HCT116 (cell line): ENCODE measurements around the gene HOXB2. TPM values are rescaled to one million over a fixed set of nuclear protein-coding genes. Genes with fewer than 3 reads are reported as not detected.

Experiments
- ATAC-seq: fragments of 200-7000 bp; cut with Tn5 transposase; 2 replicates; pipeline ENCODE4 v1.9.1; 2020; ENCODE audit warnings: mild to moderate bottlenecking, moderate library complexity
- BruUV-seq: library from RNA; stranded (reverse); fragments of 400-500 nt; replicated peaks from 2 replicates; lab custom pipeline; 2021; lab: Mats Ljungman, UMichigan
- CTCF ChIA-PET: fragments of 300-600 bp; sonication (Branson Sonifier 250); formaldehyde crosslinking; loops from one replicate; lab custom pipeline; 2021; ENCODE audit warnings: antibody characterized with exemption; lab: Charles Lee
- POLR2A ChIA-PET: fragments of 300-600, 350-600 bp; sonication (Branson Sonifier 250); formaldehyde crosslinking; loops from one replicate; lab custom pipeline; 2021; ENCODE audit warnings: antibody characterized with exemption; lab: Charles Lee
- RAD21 ChIA-PET, 2 experiments: fragments of 300-600 bp; sonication (Branson Sonifier 250); formaldehyde crosslinking; loops; one replicate each; lab custom pipeline; 2023; ENCODE audit warnings: low total read pairs in 2 of 2; ENCODE audit not compliant: uncharacterized antibody in 2 of 2, unreplicated experiment in 2 of 2, low non-redundant PET in 1 of 2; lab: Charles Lee
- DNase-seq: peaks from one replicate; pipeline ENCODE4 v3.0.0-alpha.2; 2010; ENCODE audit warnings: low read depth, low spot score
- H2AFZ ChIP-seq: fragments of 200-600 bp; shearing (Covaris generic), sonication (generic); 2 replicates; pipeline ENCODE4 v1.6.1; 2017; ENCODE audit warnings: low read depth, mixed run types, mixed read lengths, antibody characterized with exemption, low read length; ENCODE audit not compliant: poor library complexity, severe bottlenecking
- H3K27ac ChIP-seq: 2 replicates; pipeline ENCODE4 v1.5.1; 2012; ENCODE audit warnings: low read depth, low read length
- H3K27me3 ChIP-seq: fragments of 200-600 bp; sonication (generic); 2 replicates; pipeline ENCODE4 v1.6.1; 2016; ENCODE audit warnings: mixed run types, low read length, mixed read lengths; ENCODE audit not compliant: insufficient read depth
- H3K36me3 ChIP-seq, 2 experiments: fragments of 200-500 bp in 1 of 2; fragments of 200-600 bp in 1 of 2; sonication (Bioruptor generic) in 1 of 2; sonication (generic) in 1 of 2; 2 replicates each; pipeline versions ENCODE4 v1.5.1 to v1.6.1; 2014 to 2016; ENCODE audit warnings: low read length in 2 of 2, inconsistent platforms in 1 of 2, mixed read lengths in 1 of 2, mixed run types in 1 of 2; ENCODE audit not compliant: insufficient read depth in 2 of 2, control insufficient read depth in 1 of 2
- H3K4me1 ChIP-seq, 2 experiments: fragments of 200-600 bp in 1 of 2; sonication (generic) in 1 of 2; 2 replicates each; pipeline versions ENCODE4 v1.5.1 to v1.6.1; 2012 to 2017; ENCODE audit warnings: low read length in 2 of 2, inconsistent platforms in 1 of 2, mild to moderate bottlenecking in 1 of 2, mixed read lengths in 1 of 2, mixed run types in 1 of 2, moderate library complexity in 1 of 2; ENCODE audit not compliant: insufficient read depth in 2 of 2, control insufficient read depth in 1 of 2
- H3K4me2 ChIP-seq: fragments of 200-600 bp; sonication (generic); 2 replicates; pipeline ENCODE4 v1.6.1; 2017; ENCODE audit warnings: mixed run types, low read length, mixed read lengths
- H3K4me3 ChIP-seq, 2 experiments: fragments of 200-600 bp in 1 of 2; sonication (generic) in 1 of 2; replicated peaks in 1 of 2; 2 replicates each; pipeline ENCODE4 v1.5.1; 2011 to 2016; ENCODE audit warnings: low read length in 2 of 2, control low read depth in 1 of 2, low read depth in 1 of 2, mild to moderate bottlenecking in 1 of 2, mixed read lengths in 1 of 2, mixed run types in 1 of 2
- H3K79me2 ChIP-seq: fragments of 200-600 bp; sonication (generic); 2 replicates; pipeline ENCODE4 v1.6.1; 2017; ENCODE audit warnings: mild to moderate bottlenecking, mixed run types, low read length, moderate library complexity, mixed read lengths; ENCODE audit not compliant: insufficient read depth
- H3K9ac ChIP-seq: fragments of 200-600 bp; sonication (generic); 2 replicates; pipeline ENCODE4 v1.6.1; 2016; ENCODE audit warnings: low read length, mixed read lengths
- H3K9me2 ChIP-seq: fragments of 200-600 bp; sonication (generic), shearing (Covaris generic); 2 replicates; pipeline ENCODE4 v1.6.1; 2017; ENCODE audit warnings: mixed run types, mild to moderate bottlenecking, moderate library complexity; ENCODE audit not compliant: insufficient read depth
- H3K9me3 ChIP-seq, 2 experiments: fragments of 200-500 bp in 1 of 2; fragments of 200-600 bp in 1 of 2; sonication (Bioruptor generic) in 1 of 2; sonication (generic) in 1 of 2; 2 replicates each; pipeline ENCODE4 v1.6.1; 2014 to 2017; ENCODE audit warnings: low read length in 2 of 2, mixed read lengths in 2 of 2, inconsistent platforms in 1 of 2, low read depth in 1 of 2, mild to moderate bottlenecking in 1 of 2, mixed run types in 1 of 2, moderate library complexity in 1 of 2; ENCODE audit not compliant: control insufficient read depth in 1 of 2, insufficient read depth in 1 of 2
- H4K20me1 ChIP-seq: fragments of 200-600 bp; sonication (generic), shearing (Covaris generic); 2 replicates; pipeline ENCODE4 v1.6.1; 2017; ENCODE audit warnings: mixed run types, mild to moderate bottlenecking, moderate library complexity; ENCODE audit not compliant: insufficient read depth
- ATF3 ChIP-seq: IDR thresholded peaks from 2 replicates; pipeline ENCODE4 v1.6.1; 2012
- CEBPB ChIP-seq: IDR thresholded peaks from 2 replicates; pipeline ENCODE4 v1.6.1; 2012; ENCODE audit warnings: low read depth
- CTCF ChIP-seq, 3 experiments: fragments of 200-600 bp in 1 of 3; sonication (generic) in 1 of 3; IDR thresholded peaks in 2 of 3; conservative IDR thresholded peaks in 1 of 3; 2 replicates each; pipeline ENCODE4 v1.5.1; 2012 to 2017; ENCODE audit warnings: low read depth in 2 of 3, low read length in 2 of 3, antibody characterized with exemption in 1 of 3, borderline replicate concordance in 1 of 3, control low read depth in 1 of 3, mild to moderate bottlenecking in 1 of 3, mixed read lengths in 1 of 3, mixed run types in 1 of 3, moderate library complexity in 1 of 3; ENCODE audit not compliant: insufficient read depth in 1 of 3
- EGR1 ChIP-seq: IDR thresholded peaks from 2 replicates; pipeline ENCODE4 v1.6.1; 2012; ENCODE audit warnings: low read depth
- ELF1 ChIP-seq: IDR thresholded peaks from 2 replicates; pipeline ENCODE4 v1.6.1; 2012; ENCODE audit warnings: low read depth, borderline replicate concordance
- EZH2phosphoT487 ChIP-seq: fragments of 200-600 bp; IDR thresholded peaks from 2 replicates; pipeline ENCODE4 v1.6.1; 2018; ENCODE audit warnings: antibody characterized with exemption, borderline replicate concordance
- MAX ChIP-seq: IDR thresholded peaks from 2 replicates; pipeline ENCODE4 v1.6.1; 2012
- RAD21 ChIP-seq: IDR thresholded peaks from 2 replicates; pipeline ENCODE4 v1.6.1; 2012; ENCODE audit warnings: low read depth, mild to moderate bottlenecking
- REST ChIP-seq: IDR thresholded peaks from 2 replicates; pipeline ENCODE4 v1.6.1; 2012; ENCODE audit warnings: low read depth
- SIN3A ChIP-seq: IDR thresholded peaks from 2 replicates; pipeline ENCODE4 v1.6.1; 2012; ENCODE audit warnings: low read depth
- SP1 ChIP-seq: IDR thresholded peaks from 2 replicates; pipeline ENCODE4 v1.6.1; 2012; ENCODE audit warnings: low read depth
- ZBTB33 ChIP-seq: IDR thresholded peaks from 2 replicates; pipeline ENCODE4 v1.6.1; 2011; ENCODE audit warnings: mild to moderate bottlenecking, low read length, moderate library complexity; ENCODE audit not compliant: insufficient replicate concordance; ENCODE audit errors: extremely low read depth
- ZFX ChIP-seq: fragments of 450-650 bp; IDR thresholded peaks from 2 replicates; pipeline ENCODE4 v1.6.1; 2017
- intact Hi-C: fragments of 100-400 bp; cut with micrococcal nuclease; formaldehyde crosslinking; loops from 2 replicates; pipeline ENCODE4 v1.10.0; 2022
- total RNA-seq: library from RNA; stranded (reverse); gene quantifications from one replicate; pipeline ENCODE4 v1.2.1, GENCODE V29; 2021; ENCODE audit not compliant: unreplicated experiment

The HOXB2 gene
- total RNA-seq, 1 experiment from 2014 or later = 2.0 TPM

- TF ChIP-seq REST (no peak), CEBPB (no peak)
Measured at GRCh38 chr17:48575673-48576478, 31.0 kb upstream of the HOXB2 start (continued).

GRCh38 chr17:48575066-48575582 is 30.2 kb upstream of the HOXB2 start:
- Histone ChIP-seq H3K9me2 (no peaks in the 10 kb centered on the region), H3K79me2 (peaks cover 83% of the 10 kb centered on the region), H3K27ac (no peak overlapping the region), H2AFZ (no peak overlapping the region), H3K4me2 (no peak overlapping the region), H3K9me3 (no peaks in the 10 kb centered on the region), H3K9ac (no peak overlapping the region), H3K4me3 (no peak overlapping the region), H4K20me1 (no peaks in the 10 kb centered on the region), H3K4me1 (peaks cover 0 to 10% of the 10 kb centered on the region in 2 experiments; a peak in 1 of 4 replicates), H3K27me3 (no peaks in the 10 kb centered on the region), H3K36me3 (no peaks in the 10 kb centered on the region; a peak in 1 of 4 replicates)
- TF ChIP-seq RAD21 (no peak), SIN3A (no peak), EZH2phosphoT487 (no peak), EGR1 (no peak), ATF3 (no peak), SP1 (no peak), ZBTB33 (no peak), ZFX (no peak), CTCF (IDR thresholded peaks at IDR 0.05 in 2 of 3, conservative IDR thresholded peaks at IDR 0.05 in 1 of 3; ENCODE audit: borderline replicate concordance in 1 of 3, insufficient read depth in 1 of 3, low read depth in 2 of 3, low read length in 2 of 3) (no peak), MAX (no peak), ELF1 (no peak)
- no peak for ATAC-seq
- intact Hi-C loops = no loop called here
- no peak for DNase-seq
- ChIA-PET RAD21 (no interaction called here), POLR2A (no interaction called here), CTCF (no interaction called here)
- BruUV-seq = no TSS peak
